ENCODE measurements around the gene ALX3. TPM values are rescaled to one million over a fixed set of nuclear protein-coding genes. Genes with fewer than 3 reads are reported as not detected.
A peak's percentile ranks its signal among the peaks of the same experiment; 100 is the strongest.

Gene ALX3
- total RNA-seq, 4 donors from 2014 or later: not detected

DNA sequence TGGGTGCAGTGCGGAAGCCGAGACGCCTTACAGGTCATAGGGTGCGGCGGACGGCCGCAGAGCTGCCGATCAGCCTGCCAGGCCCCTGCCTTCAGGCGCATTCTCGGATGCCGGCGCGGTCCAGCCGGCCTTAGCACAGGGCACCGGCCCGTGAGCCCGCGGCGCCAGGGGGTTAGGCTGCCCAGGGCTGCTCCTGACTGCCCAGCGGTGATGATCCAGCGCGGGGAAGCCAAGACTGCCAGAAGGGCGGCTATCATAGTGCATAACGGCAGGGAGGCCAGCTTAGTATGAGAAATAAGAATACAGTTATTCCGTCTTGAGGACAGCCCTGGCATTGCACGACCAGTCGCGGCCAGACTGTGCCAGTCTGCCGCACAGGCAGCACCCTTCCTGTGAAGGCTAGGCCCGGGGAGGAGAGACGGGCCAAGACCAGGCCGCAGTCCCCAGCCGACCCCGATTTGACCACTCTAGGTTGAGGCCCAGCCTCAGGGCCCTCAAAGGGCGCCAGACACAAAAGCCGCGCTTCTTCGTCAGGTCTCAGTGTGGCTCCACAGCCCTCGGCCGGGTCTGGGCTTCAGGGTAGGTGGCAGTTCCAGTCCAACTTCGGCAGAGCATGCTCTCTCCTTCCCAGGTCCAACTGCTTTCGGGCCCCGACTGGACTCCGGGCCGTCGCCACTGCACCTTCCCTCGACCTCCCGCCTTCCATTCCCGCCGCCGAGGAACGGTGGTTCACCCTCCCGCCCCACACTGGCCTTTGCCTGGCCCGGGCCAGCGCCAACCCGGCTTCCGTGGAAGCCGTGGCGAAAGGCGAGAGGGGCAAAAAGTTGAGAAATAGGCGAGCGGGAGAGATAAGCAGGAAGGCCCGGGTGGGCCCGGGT lies 829 bp downstream of the ALX3 start:
- TF ChIP-seq CTCF (IDR thresholded peaks at IDR 0.05): no peak
- TF ChIP-seq POLR2A (IDR thresholded peaks at IDR 0.05): no peak
- no peak for TF ChIP-seq EP300 (IDR thresholded peaks at IDR 0.05)
- Histone ChIP-seq H3K4me3 (peak overlapping the region in 1 of 4 donors; percentile 33), H3K4me1 (peaks cover 0 to 36% (median 13%) of the 10 kb centered on the region in 4 donors), H3K9me3 (no peaks in the 10 kb centered on the region), H3K27me3 (peaks cover 0 to 70% of the 10 kb centered on the region in 2 donors), H3K36me3 (no peaks in the 10 kb centered on the region), H3K27ac (no peak overlapping the region)
- no peak for DNase-seq (ENCODE audit: low spot score in 2 of 2)
- 39 to 44% methylated on average over 34 to 49 of the region's 64 CpGs for WGBS, 2 donors

DNA sequence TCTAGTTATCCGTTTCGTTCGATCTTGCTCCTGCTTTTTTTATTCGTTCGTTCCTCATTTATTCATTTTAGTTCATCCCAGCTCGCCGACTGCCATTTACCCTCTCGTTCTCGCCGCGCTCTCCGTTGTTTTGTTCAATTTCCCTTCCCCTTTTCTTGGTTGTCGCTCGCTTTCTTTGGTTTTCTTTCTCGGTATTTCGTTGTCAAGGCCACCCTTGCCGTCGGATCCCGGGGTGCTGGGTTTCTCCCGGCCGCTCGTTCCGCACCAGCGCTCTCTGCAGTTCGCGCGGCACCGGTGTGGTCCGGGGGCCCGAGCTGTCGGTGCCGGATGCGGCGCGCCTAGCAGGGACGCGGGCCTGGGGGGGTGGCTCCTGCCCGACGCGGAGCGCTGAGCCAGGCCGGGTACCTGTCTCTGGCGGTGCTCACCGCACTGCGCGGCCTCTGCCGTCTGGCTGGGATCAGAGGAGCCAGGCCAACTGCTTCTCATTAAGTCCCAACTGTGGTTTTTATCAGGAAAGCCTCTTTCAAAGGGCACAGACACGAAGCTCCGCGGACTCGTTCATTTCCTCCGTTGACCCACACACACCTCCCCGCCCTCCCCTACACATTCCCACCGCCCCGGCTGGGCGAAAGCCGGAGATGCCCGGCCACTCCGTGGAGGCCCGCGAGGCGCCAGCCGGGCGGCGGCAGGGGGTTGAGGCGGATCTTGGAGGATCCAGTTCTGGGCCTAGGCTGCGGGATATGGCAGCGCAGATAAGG lies 1.6 kb downstream of the ALX3 start:
- Histone ChIP-seq H3K9me3 (no peaks in the 10 kb centered on the region), H3K4me3 (no peak overlapping the region), H3K27me3 (peaks cover 0 to 70% of the 10 kb centered on the region in 2 donors), H3K4me1 (peaks cover 0 to 36% (median 13%) of the 10 kb centered on the region in 4 donors), H3K36me3 (no peaks in the 10 kb centered on the region), H3K27ac (no peak overlapping the region)
- 18 to 26% methylated on average over 58 to 60 of the region's 68 CpGs for WGBS, 2 donors
- TF ChIP-seq CTCF (IDR thresholded peaks at IDR 0.05) (no peak), EP300 (IDR thresholded peaks at IDR 0.05) (peak in 1 of 2 donors; percentile 85)
- no peak for DNase-seq (ENCODE audit: low spot score in 2 of 2)

DNA sequence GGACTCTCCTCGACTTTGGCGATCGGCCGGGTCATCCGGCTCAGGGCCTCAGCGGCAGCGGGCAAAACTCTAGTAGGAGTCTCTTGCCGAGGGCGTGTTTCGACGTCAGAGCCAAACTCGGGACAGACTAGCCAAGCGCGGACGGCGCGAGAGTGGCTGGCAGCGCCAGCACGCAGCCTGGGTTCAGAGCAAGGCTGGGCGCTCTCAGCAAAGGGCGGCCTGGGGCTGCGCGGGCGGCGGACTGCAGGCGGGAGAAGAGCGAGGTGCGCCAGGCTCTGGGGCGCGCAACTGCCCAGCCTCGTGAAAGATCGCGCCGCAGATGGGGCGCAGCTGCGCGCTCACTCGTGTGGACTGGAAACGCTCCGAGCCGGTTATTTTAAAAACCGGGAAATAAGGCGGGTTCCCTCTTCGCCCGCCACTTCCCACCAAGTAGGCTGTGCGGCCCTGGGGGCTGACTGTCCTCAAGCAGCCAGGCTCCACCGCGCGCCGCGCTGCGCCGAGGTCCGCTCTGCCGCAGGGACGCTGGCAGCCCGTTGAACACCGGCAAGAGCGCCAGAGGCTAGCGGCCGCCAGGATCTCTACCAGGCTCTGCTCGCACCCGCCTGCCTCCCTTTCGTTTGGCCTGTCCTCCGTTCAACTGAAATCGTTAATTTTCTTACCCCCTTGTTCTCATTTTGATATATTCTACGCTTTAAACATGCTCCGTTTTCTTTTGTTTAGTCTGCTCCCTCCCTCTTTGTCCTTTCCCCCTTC lies 2.4 kb downstream of the ALX3 start:
- no peak overlapping the region for H3K27ac ChIP-seq
- H3K4me3 ChIP-seq: peak overlapping the region in 1 of 4 donors; percentile 0
- no peaks in the 10 kb centered on the region for H3K9me3 ChIP-seq
- peaks cover 0 to 36% (median 13%) of the 10 kb centered on the region in 4 donors for H3K4me1 ChIP-seq
- peaks cover 0 to under 1% (median 0%) of the 10 kb centered on the region in 3 donors for H3K36me3 ChIP-seq
- H3K27me3 ChIP-seq: peaks cover 0 to 65% of the 10 kb centered on the region in 2 donors
- no peak for DNase-seq (ENCODE audit: low spot score in 2 of 2)
- 17 to 21% methylated on average over 32 to 66 of the region's 68 CpGs for WGBS, 2 donors
- no peak for TF ChIP-seq EP300 (IDR thresholded peaks at IDR 0.05)
- no peak for TF ChIP-seq CTCF (IDR thresholded peaks at IDR 0.05)
- TF ChIP-seq POLR2A (IDR thresholded peaks at IDR 0.05): no peak

- TF ChIP-seq CTCF (IDR thresholded peaks at IDR 0.05) (no peak), POLR2A (IDR thresholded peaks at IDR 0.05) (no peak), EP300 (IDR thresholded peaks at IDR 0.05) (no peak)
- Histone ChIP-seq H3K9me3 (no peaks in the 10 kb centered on the region), H3K4me1 (peaks cover 0 to 36% (median 13%) of the 10 kb centered on the region in 4 donors), H3K27ac (no peak overlapping the region), H3K4me3 (no peak overlapping the region), H3K27me3 (peaks cover 0 to 59% of the 10 kb centered on the region in 2 donors), H3K36me3 (peaks cover 0 to 6% (median 0%) of the 10 kb centered on the region in 3 donors)
- WGBS, 2 donors: 64 to 69% methylated on average over 16 to 18 of the region's 23 CpGs
- DNase-seq (ENCODE audit: low spot score in 2 of 2): no peak
Observed at GRCh38 chr1:110067479-110067892, 3.0 kb downstream of the ALX3 start.

All from tibial nerve (tissue), 4 donors.